PC-3 (cell line): ENCODE results near the gene PFN4. TPM values are rescaled to one million over a fixed set of nuclear protein-coding genes. Genes with fewer than 3 reads are reported as not detected.

Experiments used
- ATAC-seq: fragments of 200-7000 bp; cut with Tn5 transposase; 2 replicates; pipeline ENCODE4 v1.9.1; 2020; ENCODE audit warnings: mild to moderate bottlenecking, moderate library complexity
- BruUV-seq: library from RNA; stranded (reverse); fragments of 400-500 nt; replicated peaks from 2 replicates; lab custom pipeline; 2021; lab: Mats Ljungman, UMichigan
- CTCF ChIA-PET: fragments of 300-600 bp; sonication (Branson Sonifier 250); formaldehyde crosslinking; loops from one replicate; lab custom pipeline; 2022; ENCODE audit warnings: antibody characterized with exemption; lab: Charles Lee
- POLR2A ChIA-PET: fragments of 300-600 bp; sonication (Branson Sonifier 250); formaldehyde crosslinking; loops from one replicate; lab custom pipeline; 2022; ENCODE audit warnings: antibody characterized with exemption; ENCODE audit not compliant: unreplicated experiment; lab: Charles Lee
- DNase-seq: peaks from one replicate; pipeline ENCODE4 v3.0.0-alpha.2; 2015
- H2AFZ ChIP-seq: fragments of 300-600 bp; sonication (generic); 2 replicates; pipeline ENCODE4 v1.6.0; 2016; ENCODE audit warnings: antibody characterized with exemption, low read length
- H3F3A ChIP-seq: fragments of 300-600 bp; sonication (generic); one replicate; pipeline ENCODE4 v1.6.0; 2017; ENCODE audit warnings: antibody characterized with exemption, low read length, control low read depth, mild to moderate bottlenecking; ENCODE audit not compliant: unreplicated experiment
- H3K27ac ChIP-seq: fragments of 300-600 bp; sonication (generic); 2 replicates; pipeline ENCODE4 v1.5.1; 2016; ENCODE audit warnings: mild to moderate bottlenecking, low read length
- H3K27me3 ChIP-seq: fragments of 300-600 bp; sonication (generic); 2 replicates; pipeline ENCODE4 v1.6.1; 2016; ENCODE audit warnings: low read length, mixed read lengths
- H3K36me3 ChIP-seq: fragments of 300-600 bp; sonication (generic); 2 replicates; pipeline ENCODE4 v1.6.1; 2016; ENCODE audit warnings: low read depth, mixed run types, low read length, mixed read lengths
- H3K4me1 ChIP-seq: fragments of 300-600 bp; sonication (generic); 2 replicates; pipeline ENCODE4 v1.5.1; 2016; ENCODE audit warnings: low read length; ENCODE audit not compliant: insufficient read depth
- H3K4me2 ChIP-seq: fragments of 300-600 bp; sonication (generic); 2 replicates; pipeline ENCODE4 v1.6.0; 2016; ENCODE audit warnings: low read length
- H3K4me3 ChIP-seq: fragments of 300-600 bp; sonication (generic); 2 replicates; pipeline ENCODE4 v1.5.1; 2016; ENCODE audit warnings: mild to moderate bottlenecking, low read length, mixed read lengths
- H3K79me2 ChIP-seq: fragments of 300-600 bp; sonication (generic); 2 replicates; pipeline ENCODE4 v1.6.1; 2017; ENCODE audit warnings: low read length, mixed read lengths
- H3K9ac ChIP-seq: fragments of 300-600 bp; sonication (generic); 2 replicates; pipeline ENCODE4 v1.6.0; 2016; ENCODE audit warnings: mild to moderate bottlenecking, low read length
- H3K9me2 ChIP-seq: fragments of 300-600 bp; sonication (generic); replicated peaks from 2 replicates; pipeline ENCODE4 v1.6.1; 2016; ENCODE audit warnings: mixed run types, low read length, mixed read lengths
- H3K9me3 ChIP-seq: fragments of 300-600 bp; sonication (generic); 2 replicates; pipeline ENCODE4 v1.6.1; 2016; ENCODE audit warnings: low read length, mixed read lengths
- H4K20me1 ChIP-seq: fragments of 300-600 bp; sonication (generic); 2 replicates; pipeline ENCODE4 v1.6.1; 2016; ENCODE audit warnings: low read length, mixed read lengths
- CTCF ChIP-seq: fragments of 300-600 bp; sonication (generic); conservative IDR thresholded peaks from 2 replicates; pipeline ENCODE4 v1.5.1; 2017; ENCODE audit warnings: antibody characterized with exemption, low read depth, mild to moderate bottlenecking, low read length
- EZH2 ChIP-seq: fragments of 300-600 bp; sonication (generic); IDR thresholded peaks from one replicate; pipeline ENCODE4 v1.6.1; 2017; ENCODE audit warnings: antibody characterized with exemption, mild to moderate bottlenecking, low read length; ENCODE audit not compliant: unreplicated experiment
- EZH2phosphoT487 ChIP-seq: fragments of 300-600 bp; sonication (generic); IDR thresholded peaks from 2 replicates; pipeline ENCODE4 v1.6.1; 2018; ENCODE audit warnings: mild to moderate bottlenecking, antibody characterized with exemption, low read length, borderline replicate concordance
- intact Hi-C: fragments of 100-400 bp; cut with micrococcal nuclease; formaldehyde crosslinking; loops from 2 replicates; pipeline ENCODE4 v1.9.0; 2023
- total RNA-seq: library from RNA; depleted of rRNA; stranded (reverse); fragments of >200 nt; gene quantifications from 2 replicates; pipeline ENCODE4 v1.2.3, GENCODE V29; 2014

The PFN4 gene
- total RNA-seq, 1 experiment from 2014 or later: 0.44 TPM

- Histone ChIP-seq H2AFZ (no peak overlapping the region), H3K9me2 (no peaks in the 10 kb centered on the region), H3K4me1 (no peaks in the 10 kb centered on the region), H3K9me3 (0 out of 2 replicates have a peak, but pooled peaks cover 5% of the 10 kb centered on the region), H3K4me3 (no peak overlapping the region), H3K9ac (no peak overlapping the region), H3K4me2 (no peak overlapping the region), H3K79me2 (no peaks in the 10 kb centered on the region), H3F3A (no peaks in the 10 kb centered on the region), H4K20me1 (no peaks in the 10 kb centered on the region), H3K36me3 (no peaks in the 10 kb centered on the region), H3K27ac (no peak overlapping the region), H3K27me3 (no peaks in the 10 kb centered on the region)
- POLR2A ChIA-PET: no interaction called here
- no peak for TF ChIP-seq EZH2
- TF ChIP-seq CTCF: no peak
- no peak for TF ChIP-seq EZH2phosphoT487
- intact Hi-C loops: no loop called here
- no TSS peak for BruUV-seq
- ATAC-seq (no peak), DNase-seq (no peak)
- CTCF ChIA-PET: no interaction called here
Observed at GRCh38 chr2:24158131-24158530, 35.0 kb upstream of the PFN4 start.

- Histone ChIP-seq H3K9me2 (no peaks in the 10 kb centered on the region), H3K36me3 (no peaks in the 10 kb centered on the region), H3K4me1 (no peaks in the 10 kb centered on the region), H3K4me3 (no peak overlapping the region), H3K9me3 (no peaks in the 10 kb centered on the region), H3K27me3 (no peaks in the 10 kb centered on the region), H3K9ac (no peak overlapping the region), H2AFZ (no peak overlapping the region), H3K4me2 (no peak overlapping the region), H3K27ac (no peak overlapping the region), H4K20me1 (no peaks in the 10 kb centered on the region), H3K79me2 (no peaks in the 10 kb centered on the region), H3F3A (no peaks in the 10 kb centered on the region)
- ChIA-PET CTCF (no interaction called here), POLR2A (no interaction called here)
- TF ChIP-seq CTCF (no peak), EZH2 (no peak), EZH2phosphoT487 (no peak)
- BruUV-seq: no TSS peak
- ATAC-seq (no peak), DNase-seq (no peak)
- intact Hi-C loops: no loop called here
Observed at GRCh38 chr2:24153478-24153877, 30.3 kb upstream of the PFN4 start.

- H3K4me2 ChIP-seq: no peak overlapping the region
- DNase-seq: no peak
- ChIA-PET POLR2A (no interaction called here), CTCF (no interaction called here)
- H3K9me2 ChIP-seq: no peaks in the 10 kb centered on the region
- no peaks in the 10 kb centered on the region for H3K79me2 ChIP-seq
- no peaks in the 10 kb centered on the region for H4K20me1 ChIP-seq
- H3K27me3 ChIP-seq: no peaks in the 10 kb centered on the region
- no TSS peak for BruUV-seq
- no peak for ATAC-seq
- no peak overlapping the region for H2AFZ ChIP-seq
- intact Hi-C loops: no loop called here
- no peak overlapping the region for H3K27ac ChIP-seq
- no peak overlapping the region for H3K4me3 ChIP-seq
- H3F3A ChIP-seq: no peaks in the 10 kb centered on the region
- no peaks in the 10 kb centered on the region for H3K4me1 ChIP-seq
- H3K9me3 ChIP-seq: no peaks in the 10 kb centered on the region; the same call in 1 of the 2 replicates
- H3K9ac ChIP-seq: no peak overlapping the region
- H3K36me3 ChIP-seq: no peaks in the 10 kb centered on the region
- TF ChIP-seq EZH2phosphoT487: no peak
- TF ChIP-seq EZH2: no peak
- TF ChIP-seq CTCF: no peak
Observed at GRCh38 chr2:24152413-24153197, 29.5 kb upstream of the PFN4 start.
